Panc1 (cell line): ENCODE measurements around the gene WDFY2. TPM values are rescaled to one million over a fixed set of nuclear protein-coding genes. Genes with fewer than 3 reads are reported as not detected.
A peak's percentile ranks its signal among the peaks of the same experiment; 100 is the strongest.

Experiments
- ATAC-seq: fragments of 200-7000 bp; cut with Tn5 transposase; 2 replicates; pipeline ENCODE4 v1.9.1; 2020; ENCODE audit warnings: mild to moderate bottlenecking, moderate library complexity
- BruUV-seq: library from RNA; stranded (reverse); fragments of 400-500 nt; replicated peaks from 2 replicates; lab custom pipeline; 2021; lab: Mats Ljungman, UMichigan
- CTCF ChIA-PET: fragments of 300-600 bp; sonication (Branson Sonifier 250); formaldehyde crosslinking; loops from one replicate; lab custom pipeline; 2022; ENCODE audit warnings: antibody characterized with exemption; lab: Charles Lee
- POLR2A ChIA-PET: fragments of 300-600 bp; sonication (Branson Sonifier 250); formaldehyde crosslinking; loops from one replicate; lab custom pipeline; 2022; ENCODE audit warnings: antibody characterized with exemption; lab: Charles Lee
- DNase-seq: peaks from one replicate; pipeline ENCODE4 v3.0.0-alpha.2; 2010; ENCODE audit warnings: low read depth, low spot score
- H3K27ac ChIP-seq: 2 replicates; pipeline ENCODE4 v1.5.1; 2011; ENCODE audit warnings: mild to moderate bottlenecking, low read length, inconsistent platforms
- H3K27me3 ChIP-seq: fragments of 200-500 bp; sonication (Bioruptor generic); 2 replicates; pipeline ENCODE4 v1.6.0; 2014; ENCODE audit warnings: low read length, inconsistent platforms; ENCODE audit not compliant: control insufficient read depth, insufficient read depth
- H3K36me3 ChIP-seq: fragments of 200-500 bp; sonication (Bioruptor generic); 2 replicates; pipeline ENCODE4 v1.5.1; 2014; ENCODE audit warnings: inconsistent platforms, mild to moderate bottlenecking, low read length, moderate library complexity; ENCODE audit not compliant: control insufficient read depth, insufficient read depth
- H3K4me1 ChIP-seq: 2 replicates; pipeline ENCODE4 v1.5.1; 2011; ENCODE audit warnings: inconsistent platforms, mild to moderate bottlenecking, low read length, moderate library complexity; ENCODE audit not compliant: control insufficient read depth, insufficient read depth
- H3K4me3 ChIP-seq, 2 experiments: 2 replicates each; pipeline ENCODE4 v1.5.1; 2011 to 2012; ENCODE audit warnings: low read depth in 2 of 2, low read length in 2 of 2, mild to moderate bottlenecking in 2 of 2, inconsistent platforms in 1 of 2, moderate library complexity in 1 of 2
- H3K9me3 ChIP-seq: fragments of 200-500 bp; sonication (Bioruptor generic); 2 replicates; pipeline ENCODE4 v1.5.1; 2014; ENCODE audit warnings: low read depth, mild to moderate bottlenecking, inconsistent platforms, low read length, moderate library complexity; ENCODE audit not compliant: control insufficient read depth, insufficient read depth
- CTCF ChIP-seq: fragments of 450-650 bp; IDR thresholded peaks from 2 replicates; pipeline ENCODE4 v1.5.1; 2017; ENCODE audit warnings: mild to moderate bottlenecking
- POLR2AphosphoS5 ChIP-seq: IDR thresholded peaks from 2 replicates; pipeline ENCODE4 v1.6.1; 2012; ENCODE audit warnings: mild to moderate bottlenecking, low read depth, low read length, moderate library complexity
- SIN3A ChIP-seq: IDR thresholded peaks from 2 replicates; pipeline ENCODE4 v1.6.1; 2012; ENCODE audit warnings: low read depth, mild to moderate bottlenecking, low read length, moderate library complexity, borderline replicate concordance; ENCODE audit not compliant: insufficient read depth
- TCF7L2 ChIP-seq: IDR thresholded peaks from 2 replicates; pipeline ENCODE4 v1.6.1; 2011; ENCODE audit warnings: mild to moderate bottlenecking, low read depth, low read length, inconsistent platforms
- in situ Hi-C: cut with HindIII; loops from 2 replicates; pipeline ENCODE4 v1.10.0; 2016; ENCODE audit warnings: low sequenced_read_pairs, low pct_unique_long_range_greater_than_20kb
- intact Hi-C: fragments of 100-400 bp; cut with micrococcal nuclease; formaldehyde crosslinking; loops from one replicate; pipeline ENCODE4 v1.10.0; 2022; ENCODE audit not compliant: unreplicated experiment
- total RNA-seq: library from RNA; stranded (reverse); gene quantifications from one replicate; pipeline ENCODE4 v1.2.1, GENCODE V29; 2021; ENCODE audit not compliant: unreplicated experiment
- TF ChIP-seq, protein P1 (sequence below), 2 experiments: IDR thresholded peaks; 2 replicates each; pipeline ENCODE4 v1.6.1; 2011 to 2012; ENCODE audit warnings: low read depth in 2 of 2, control low read depth in 1 of 2, low read length in 1 of 2, mild to moderate bottlenecking in 1 of 2, moderate library complexity in 1 of 2; ENCODE audit not compliant: insufficient read depth in 1 of 2

Gene WDFY2
- total RNA-seq, 1 experiment from 2014 or later = 7.8 TPM

- TF ChIP-seq CTCF (no peak), SIN3A (no peak), POLR2AphosphoS5 (no peak), TCF7L2 (no peak)
- TF ChIP-seq, protein P1, sequence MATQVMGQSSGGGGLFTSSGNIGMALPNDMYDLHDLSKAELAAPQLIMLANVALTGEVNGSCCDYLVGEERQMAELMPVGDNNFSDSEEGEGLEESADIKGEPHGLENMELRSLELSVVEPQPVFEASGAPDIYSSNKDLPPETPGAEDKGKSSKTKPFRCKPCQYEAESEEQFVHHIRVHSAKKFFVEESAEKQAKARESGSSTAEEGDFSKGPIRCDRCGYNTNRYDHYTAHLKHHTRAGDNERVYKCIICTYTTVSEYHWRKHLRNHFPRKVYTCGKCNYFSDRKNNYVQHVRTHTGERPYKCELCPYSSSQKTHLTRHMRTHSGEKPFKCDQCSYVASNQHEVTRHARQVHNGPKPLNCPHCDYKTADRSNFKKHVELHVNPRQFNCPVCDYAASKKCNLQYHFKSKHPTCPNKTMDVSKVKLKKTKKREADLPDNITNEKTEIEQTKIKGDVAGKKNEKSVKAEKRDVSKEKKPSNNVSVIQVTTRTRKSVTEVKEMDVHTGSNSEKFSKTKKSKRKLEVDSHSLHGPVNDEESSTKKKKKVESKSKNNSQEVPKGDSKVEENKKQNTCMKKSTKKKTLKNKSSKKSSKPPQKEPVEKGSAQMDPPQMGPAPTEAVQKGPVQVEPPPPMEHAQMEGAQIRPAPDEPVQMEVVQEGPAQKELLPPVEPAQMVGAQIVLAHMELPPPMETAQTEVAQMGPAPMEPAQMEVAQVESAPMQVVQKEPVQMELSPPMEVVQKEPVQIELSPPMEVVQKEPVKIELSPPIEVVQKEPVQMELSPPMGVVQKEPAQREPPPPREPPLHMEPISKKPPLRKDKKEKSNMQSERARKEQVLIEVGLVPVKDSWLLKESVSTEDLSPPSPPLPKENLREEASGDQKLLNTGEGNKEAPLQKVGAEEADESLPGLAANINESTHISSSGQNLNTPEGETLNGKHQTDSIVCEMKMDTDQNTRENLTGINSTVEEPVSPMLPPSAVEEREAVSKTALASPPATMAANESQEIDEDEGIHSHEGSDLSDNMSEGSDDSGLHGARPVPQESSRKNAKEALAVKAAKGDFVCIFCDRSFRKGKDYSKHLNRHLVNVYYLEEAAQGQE (IDR thresholded peaks at IDR 0.05; ENCODE audit: insufficient read depth in 1 of 2, low read depth in 2 of 2, low read length in 1 of 2) = no peak
- Histone ChIP-seq H3K27me3 (no peaks in the 10 kb centered on the region), H3K4me1 (no peaks in the 10 kb centered on the region; the same call in none of the 2 replicates), H3K36me3 (no peaks in the 10 kb centered on the region), H3K4me3 (no peak overlapping the region), H3K9me3 (no peaks in the 10 kb centered on the region), H3K27ac (no peak overlapping the region)
- CTCF ChIA-PET = no interaction called here
- intact Hi-C loops (no loop called here), in situ Hi-C loops (no loop called here)
- POLR2A ChIA-PET = interaction anchor here (0.6 kb wide), 1 partner anchor 634 kb away, joined by 6 read pairs; no protein-coding TSS in a partner anchor
- no peak for DNase-seq
- no TSS peak for BruUV-seq
- no peak for ATAC-seq
These were observed 3.0 kb upstream of the WDFY2 start for GRCh38 chr13:51581148-51581820.

GRCh38 chr13:51583469-51583874, 790 bp upstream of the WDFY2 start:
- DNase-seq (no peak), ATAC-seq (no peak)
- Histone ChIP-seq H3K36me3 (no peaks in the 10 kb centered on the region), H3K4me1 (peaks cover 13% of the 10 kb centered on the region), H3K9me3 (no peaks in the 10 kb centered on the region), H3K27ac (peak overlapping the region; percentile 85), H3K4me3 (peak overlapping the region; percentile 85 to 92), H3K27me3 (no peaks in the 10 kb centered on the region)
- BruUV-seq = no TSS peak
- POLR2A ChIA-PET = no interaction called here
- CTCF ChIA-PET = no interaction called here
- intact Hi-C loops (no loop called here), in situ Hi-C loops (no loop called here)
- TF ChIP-seq SIN3A (no peak), CTCF (no peak), TCF7L2 (no peak), POLR2AphosphoS5 (no peak)
- TF ChIP-seq, protein P1 (IDR thresholded peaks at IDR 0.05; ENCODE audit: insufficient read depth in 1 of 2, low read depth in 2 of 2, low read length in 1 of 2) = no peak
